A549 treated with Hydrocortisone at 1 μM for 4 hours (cell line): ENCODE results near the gene FBXO8. TPM values are rescaled to one million over a fixed set of nuclear protein-coding genes. Genes with fewer than 3 reads are reported as not detected.

Source experiments
- total RNA-seq: library from RNA; stranded (reverse); fragments of 200-300 nt; extraction: Qiagen RNA extraction; gene quantifications from 5 replicates; pipeline ENCODE4 v1.2.3, GENCODE V29; 2022

Gene FBXO8, protein sequence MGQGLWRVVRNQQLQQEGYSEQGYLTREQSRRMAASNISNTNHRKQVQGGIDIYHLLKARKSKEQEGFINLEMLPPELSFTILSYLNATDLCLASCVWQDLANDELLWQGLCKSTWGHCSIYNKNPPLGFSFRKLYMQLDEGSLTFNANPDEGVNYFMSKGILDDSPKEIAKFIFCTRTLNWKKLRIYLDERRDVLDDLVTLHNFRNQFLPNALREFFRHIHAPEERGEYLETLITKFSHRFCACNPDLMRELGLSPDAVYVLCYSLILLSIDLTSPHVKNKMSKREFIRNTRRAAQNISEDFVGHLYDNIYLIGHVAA
- total RNA-seq = 9.7 to 11.8 TPM (median 10.2 TPM) in 5 replicates

DNA sequence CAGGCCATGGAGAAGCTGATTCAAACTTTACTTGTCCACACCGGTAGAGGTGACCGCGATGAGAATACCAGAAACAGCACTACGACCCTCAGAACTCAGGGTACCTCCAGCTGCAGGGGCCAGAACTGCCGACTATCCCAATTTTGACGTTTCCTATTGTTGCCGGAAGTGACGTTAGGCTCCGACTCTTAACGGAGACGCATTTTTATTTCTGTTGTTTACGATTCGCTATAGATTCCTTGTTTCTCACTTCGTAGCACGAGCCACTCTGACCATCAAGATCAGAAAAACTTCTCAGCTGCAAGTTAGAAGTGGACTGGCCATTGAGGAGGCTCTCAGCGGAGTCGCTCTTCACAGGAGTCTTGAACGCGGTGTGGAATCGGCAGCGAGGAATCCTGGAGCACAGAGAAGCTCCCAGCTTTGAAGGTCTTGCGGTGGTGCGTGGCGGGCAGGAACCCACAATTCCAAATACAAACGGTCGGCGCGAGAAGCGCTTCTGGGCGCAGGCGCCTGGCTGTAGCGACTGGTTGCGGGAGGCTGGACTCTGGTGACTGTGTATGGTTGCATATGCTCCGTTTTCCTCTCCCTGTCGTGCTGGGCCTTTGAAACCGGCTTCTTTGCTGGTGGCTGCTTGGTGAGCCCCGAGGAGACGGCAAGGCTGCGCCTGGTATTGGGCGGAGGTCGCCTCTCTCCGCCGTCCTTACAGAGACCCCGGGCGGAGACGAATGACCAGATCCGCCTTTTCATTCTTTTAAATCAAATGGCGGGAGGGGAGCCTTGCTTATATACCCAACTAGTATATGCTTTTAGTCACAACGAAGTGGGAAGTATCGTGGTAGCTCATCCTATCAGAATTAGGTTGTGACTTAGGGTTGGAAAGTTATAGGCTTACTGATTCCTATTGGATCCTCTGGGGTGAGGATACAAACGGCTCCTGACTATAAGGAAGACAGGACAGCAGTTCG, at the start of gene FBXO8, which contains the start of gene CEP44:
Gene FBXO8, minus strand, starts transcription at position 161 of the 965 bp plus-strand sequence. CDS start 20,575 bp downstream, outside the sequence.
Gene CEP44, plus strand, starts transcription at position 405 of the 965 bp plus-strand sequence. CDS start 15,211 bp downstream, outside the sequence.

Other genes starting within 250 kb of the FBXO8 start
- 3.9 to 7.3 TPM (median 5.6 TPM) in 5 replicates for gene CEP44, start 244 bp upstream of the FBXO8 start, total RNA-seq
- 71.1 to 89.7 TPM (median 80.0 TPM) in 5 replicates for gene HPGD, start 238.8 kb upstream of the FBXO8 start, total RNA-seq